LoVo (cell line): ENCODE data around the gene TRNT1.

ENCODE experiments used
- DNase-seq: peaks from one replicate; pipeline ENCODE4 v3.0.0-alpha.2; 2016; ENCODE audit warnings: low spot score

The TRNT1 gene

DNA sequence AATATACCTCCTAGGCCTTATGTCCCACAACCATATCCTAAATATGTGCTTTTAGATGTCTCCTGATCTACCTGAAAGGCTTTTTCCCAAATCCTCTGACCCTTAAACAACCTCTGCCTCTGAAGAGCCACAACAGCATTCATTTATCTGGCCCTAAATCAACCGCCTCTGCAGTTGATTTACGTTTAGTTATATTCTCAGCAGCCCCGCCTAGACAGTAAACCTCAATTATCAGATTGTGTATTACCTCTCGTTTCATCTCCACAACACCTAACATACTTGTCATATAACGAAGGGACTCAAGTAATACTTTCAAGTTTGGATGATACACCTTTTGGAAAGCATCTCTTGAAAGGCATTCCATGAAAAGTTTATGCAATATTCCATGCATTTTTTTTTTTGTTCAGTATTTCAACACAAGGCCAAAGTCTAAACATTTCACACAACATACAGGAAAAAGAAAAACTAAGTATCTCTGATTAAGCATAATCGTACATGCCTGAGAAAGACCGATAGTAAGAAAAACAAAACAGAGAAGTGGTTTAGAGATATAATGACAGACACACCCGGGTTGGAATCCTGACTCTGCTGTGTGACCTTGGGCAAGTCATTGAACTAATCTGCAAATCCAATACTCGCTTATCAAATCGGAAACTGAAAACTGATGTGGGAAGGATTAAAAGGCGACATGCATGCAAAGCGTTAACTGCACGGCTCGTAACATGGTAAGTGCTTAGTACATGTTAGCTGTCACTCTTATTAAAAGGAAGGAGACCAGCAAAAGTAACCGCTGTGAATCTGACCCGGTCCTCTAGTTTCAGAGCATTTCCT lies 52.0 kb downstream of the TRNT1 start:
- peak; percentile 2 for DNase-seq

- peak; percentile 87 for DNase-seq
Observed at GRCh38 chr3:3179407-3180094, 52.8 kb downstream of the TRNT1 start, which contains the start of gene CRBN. Gene CRBN (minus strand): TSS chr3:3179691. CDS start chr3:3179687, 4 bp downstream.

GRCh38 chr3:3180456-3180855 lies 53.7 kb downstream of the TRNT1 start:
- DNase-seq, result no peak

GRCh38 chr3:3184876-3185275 lies 58.1 kb downstream of the TRNT1 start:
- DNase-seq, result no peak

- no peak for DNase-seq
Observed at GRCh38 chr3:3189102-3189727, 62.5 kb downstream of the TRNT1 start.

DNA sequence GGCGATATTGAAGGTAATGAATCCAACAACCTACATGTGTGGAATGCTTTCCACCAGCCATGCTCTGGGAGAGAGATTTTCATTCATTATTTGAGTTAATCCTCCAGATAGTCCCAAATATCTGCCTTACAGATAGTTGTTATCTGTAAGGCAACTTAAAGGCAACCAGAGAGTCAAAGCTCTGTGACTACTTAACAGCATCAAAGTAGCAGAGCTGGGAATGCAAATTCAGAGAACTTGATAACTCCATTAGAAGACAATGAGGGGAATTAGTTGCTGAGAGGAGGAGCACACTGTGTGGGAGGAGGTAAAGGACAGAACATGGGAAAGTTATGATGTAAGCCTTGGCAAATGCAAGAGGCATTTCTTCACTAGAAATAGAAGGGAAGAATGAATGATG lies 63.2 kb downstream of the TRNT1 start:
- no peak for DNase-seq

GRCh38 chr3:3191675-3192285 lies 65.0 kb downstream of the TRNT1 start:
- no peak for DNase-seq

DNA sequence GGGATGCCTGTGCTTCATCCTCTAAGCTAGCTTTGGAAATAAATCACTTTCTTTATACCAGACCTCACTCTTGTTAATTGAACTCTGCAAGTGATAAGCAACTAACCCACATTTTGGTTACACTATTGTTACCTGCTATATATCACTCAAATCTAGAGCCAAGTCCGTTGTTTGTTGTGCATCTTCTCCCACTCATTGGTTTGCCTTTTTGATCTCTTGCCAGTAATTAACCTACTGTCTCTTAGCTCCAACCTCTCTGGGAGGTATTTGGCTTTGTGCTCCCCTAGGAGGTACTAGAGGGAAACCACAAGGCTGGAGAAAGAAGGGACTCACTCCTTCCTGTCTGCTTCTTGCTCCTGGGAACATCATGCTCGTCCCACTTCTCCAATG lies 65.5 kb downstream of the TRNT1 start:
- DNase-seq, result no peak

- DNase-seq, result no peak
Observed at GRCh38 chr3:3194861-3195260, 68.1 kb downstream of the TRNT1 start.

DNA sequence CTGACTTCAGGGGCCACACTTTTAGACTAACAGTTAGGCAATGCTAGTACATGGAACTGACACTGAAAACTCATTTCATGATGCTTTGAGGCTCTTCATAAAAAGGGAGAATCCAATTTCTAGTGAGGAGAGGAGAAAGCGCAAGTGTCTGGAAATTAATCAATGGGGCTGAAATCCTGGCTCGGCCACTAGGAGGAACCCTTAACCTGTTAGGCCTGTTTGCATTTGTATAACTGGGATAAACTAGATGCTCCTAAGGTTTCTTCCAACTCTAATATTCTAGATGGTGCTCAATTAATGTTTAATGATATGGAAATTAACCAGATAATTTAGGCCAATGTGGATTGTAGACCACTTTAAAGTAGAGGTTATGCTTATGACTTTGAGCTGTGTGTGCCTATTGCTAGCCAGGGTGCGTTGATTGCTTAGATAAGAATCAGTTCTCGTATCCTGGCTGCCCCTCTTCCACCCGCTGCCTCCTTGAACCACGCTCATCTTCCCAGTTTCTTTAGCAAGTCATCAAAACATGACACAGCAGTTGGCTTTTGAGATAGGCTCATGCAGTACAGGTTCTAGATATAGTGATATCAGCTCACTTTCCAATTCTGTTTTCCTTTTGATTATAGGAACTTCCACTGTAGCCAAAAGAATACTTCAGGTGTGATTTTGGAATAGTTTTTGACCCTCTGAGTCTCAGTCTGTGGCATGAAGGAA lies 69.6 kb downstream of the TRNT1 start:
- peak; percentile 20 for DNase-seq
